HG02623 (cell line): ENCODE results near the gene CCDC178.
A peak's percentile ranks its signal among the peaks of the same experiment; 100 is the strongest.
"Not testable (repeated sequence)": the region's sequence is repeated elsewhere in the genome, so short reads cannot be mapped to it uniquely, and the experiment has no call there.

Experiments used
- ATAC-seq: cut with Tn5 transposase; IDR thresholded peaks from one replicate; pipeline ENCODE4 v1.9.1; 2021; ENCODE audit warnings: moderate library complexity; ENCODE audit not compliant: unreplicated experiment

CCDC178 gene

DNA sequence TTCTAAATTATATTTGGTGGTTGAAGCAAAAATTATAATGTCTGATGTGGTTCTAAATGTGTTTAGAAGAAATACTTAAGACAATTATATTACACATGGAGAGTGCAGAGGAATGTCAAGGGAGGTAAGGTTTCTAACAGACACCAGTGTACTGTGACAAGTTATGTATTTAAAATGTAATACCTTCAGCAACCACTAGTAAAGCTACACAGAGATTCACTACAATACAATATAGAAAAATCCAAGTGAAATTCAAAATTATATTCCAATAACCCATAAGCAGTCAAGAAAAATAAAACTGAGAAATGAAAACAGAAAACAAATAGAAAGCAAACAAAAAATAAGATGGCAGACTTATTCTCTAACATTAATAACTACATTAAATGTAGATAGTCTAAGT, 418.2 kb downstream of the CCDC178 start:
- ATAC-seq = no peak

DNA sequence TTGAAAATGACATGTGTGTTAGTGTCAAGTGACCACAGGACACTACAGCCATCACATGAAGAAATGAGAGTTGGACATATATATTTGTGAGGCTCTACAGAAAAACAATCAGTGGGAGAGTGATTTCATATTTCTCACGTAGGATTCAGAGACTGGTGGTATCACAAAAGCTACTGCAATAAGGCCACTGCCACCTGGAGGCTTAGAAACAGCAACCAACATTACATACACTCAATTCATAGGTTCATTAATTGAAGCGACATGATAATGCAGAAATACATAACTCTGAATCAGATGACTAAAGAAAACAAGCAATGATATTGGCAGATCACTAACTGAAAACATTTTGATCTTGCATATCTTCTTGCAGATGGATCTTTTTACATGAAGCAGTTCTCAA, 419.6 kb downstream of the CCDC178 start:
- ATAC-seq = no peak

DNA sequence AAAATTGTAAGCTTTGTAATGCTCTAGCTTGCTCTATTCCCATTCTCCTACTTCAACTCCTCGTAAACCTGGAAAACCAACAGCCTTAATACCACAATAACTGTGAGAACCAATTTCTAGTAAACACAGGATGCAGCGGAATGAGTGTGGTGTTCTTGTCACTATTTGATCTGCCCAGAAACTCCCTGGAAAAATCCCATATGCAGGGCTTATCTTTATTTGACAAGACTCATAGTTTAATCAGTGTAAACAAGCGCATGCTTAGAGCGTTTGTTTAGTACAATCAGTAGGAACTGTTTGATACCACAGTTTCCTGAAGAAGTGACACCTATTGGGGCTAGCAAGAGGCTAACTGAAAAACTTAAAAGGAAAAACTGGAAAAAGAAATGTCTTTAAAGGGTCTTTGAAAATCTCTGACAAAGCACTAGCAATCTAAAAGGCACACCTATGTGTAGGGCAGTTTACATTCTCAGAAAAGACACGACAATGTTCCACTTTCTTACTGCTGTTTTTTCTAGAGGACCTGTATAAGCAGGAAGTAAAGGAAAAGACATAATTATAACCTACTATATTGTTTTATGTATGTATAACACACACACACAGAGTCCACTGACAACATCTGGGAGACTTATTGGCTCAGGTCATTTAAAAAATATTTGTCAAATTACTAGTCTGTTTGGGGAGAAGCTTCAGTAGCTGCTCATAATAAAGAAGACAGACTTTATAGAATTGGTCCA, 426.3 kb downstream of the CCDC178 start:
- ATAC-seq = no peak

DNA sequence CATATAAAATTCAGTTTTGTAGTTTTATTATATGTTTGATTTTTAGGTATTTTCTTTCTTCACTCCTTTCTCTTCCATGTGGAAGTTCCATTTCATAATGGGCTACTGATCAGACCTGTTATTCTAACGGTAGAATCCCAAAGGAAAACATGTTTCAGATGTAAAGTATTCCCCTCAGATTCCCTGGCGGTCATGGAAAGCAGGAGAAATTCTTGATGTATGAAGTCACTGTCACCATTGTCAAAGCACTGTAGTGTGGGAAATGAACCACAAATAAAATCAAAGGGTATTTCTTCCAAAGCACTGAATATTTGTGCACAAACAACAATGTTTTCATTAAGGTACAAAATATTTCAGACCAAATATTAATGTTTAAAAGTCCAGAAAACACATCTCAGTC, 430.4 kb downstream of the CCDC178 start:
- ATAC-seq = no peak

DNA sequence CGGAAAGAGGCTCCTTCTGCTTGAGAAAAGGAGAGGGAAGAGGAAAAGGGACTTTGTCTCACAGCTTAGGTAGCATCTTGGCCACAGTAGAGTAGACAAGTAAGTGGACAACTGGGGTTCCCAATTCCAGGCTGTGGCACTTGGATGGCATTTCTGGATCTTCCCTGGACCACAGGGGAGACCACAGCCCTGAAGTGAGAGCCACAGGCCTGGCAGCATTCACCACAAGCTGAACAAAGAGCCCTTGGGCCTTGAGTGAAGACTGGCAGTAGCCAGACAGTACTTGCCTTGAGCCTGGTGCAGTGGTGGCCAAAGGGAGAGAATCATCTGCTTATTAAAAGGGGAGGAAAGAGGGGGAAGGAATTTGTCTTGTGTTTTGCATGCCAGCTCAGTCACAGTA, 441.6 kb downstream of the CCDC178 start:
- ATAC-seq = no peak

DNA sequence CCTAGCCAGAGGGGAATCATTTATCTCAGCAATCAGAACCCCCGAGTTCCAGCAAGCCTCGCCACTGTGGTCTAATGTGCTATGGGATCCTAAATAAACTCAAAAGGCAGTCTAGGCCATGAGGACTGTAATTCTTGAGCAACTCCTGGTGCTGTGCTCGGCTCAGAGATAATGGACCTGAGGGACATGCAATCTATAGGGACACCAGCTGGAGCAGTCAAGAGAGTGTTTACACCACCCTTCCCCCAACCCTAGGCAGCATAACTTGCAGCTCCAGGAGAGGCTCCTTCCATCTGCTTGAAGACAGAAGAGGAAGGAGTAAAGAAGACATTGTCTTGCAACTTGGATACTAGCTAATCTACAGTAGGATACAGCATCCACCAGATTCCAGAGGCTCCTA, 442.2 kb downstream of the CCDC178 start:
- no peak for ATAC-seq

DNA sequence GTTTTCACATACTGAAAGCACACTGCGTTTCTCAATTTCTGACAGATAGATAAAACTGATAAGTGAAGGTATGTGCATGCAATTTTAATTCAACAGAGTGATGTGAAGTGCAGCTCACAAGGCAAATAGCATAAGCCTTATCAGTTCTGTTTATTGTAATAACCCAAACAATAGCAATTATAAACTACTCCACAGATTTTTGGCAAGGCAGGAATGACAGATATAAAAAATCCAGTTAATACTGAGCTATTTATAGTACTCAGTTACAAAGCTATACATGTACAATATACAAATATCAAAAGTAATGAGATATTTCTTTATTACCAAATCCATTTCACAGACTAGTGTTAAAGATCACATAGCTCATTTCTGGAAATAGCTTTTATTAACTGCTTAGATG, 456.8 kb downstream of the CCDC178 start:
- ATAC-seq = no peak

DNA sequence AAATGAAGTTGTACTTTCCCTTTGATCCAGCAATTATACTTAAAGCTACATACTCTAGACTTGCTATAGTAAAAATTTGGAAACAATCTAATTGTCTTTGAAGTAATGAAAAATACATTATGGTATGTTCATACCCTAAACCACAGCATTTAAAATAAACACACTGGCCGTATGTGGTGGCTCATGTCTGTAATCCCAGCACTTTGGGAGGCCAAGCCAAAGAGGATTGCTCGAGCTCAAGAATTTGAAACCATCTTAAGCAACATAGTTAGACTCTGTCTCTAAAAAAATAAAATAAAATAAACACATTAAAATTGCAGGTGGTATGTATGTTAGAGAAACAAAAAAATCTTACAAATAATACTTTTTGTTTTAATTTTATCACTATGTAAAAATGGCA, 459.6 kb downstream of the CCDC178 start:
- ATAC-seq = no peak

DNA sequence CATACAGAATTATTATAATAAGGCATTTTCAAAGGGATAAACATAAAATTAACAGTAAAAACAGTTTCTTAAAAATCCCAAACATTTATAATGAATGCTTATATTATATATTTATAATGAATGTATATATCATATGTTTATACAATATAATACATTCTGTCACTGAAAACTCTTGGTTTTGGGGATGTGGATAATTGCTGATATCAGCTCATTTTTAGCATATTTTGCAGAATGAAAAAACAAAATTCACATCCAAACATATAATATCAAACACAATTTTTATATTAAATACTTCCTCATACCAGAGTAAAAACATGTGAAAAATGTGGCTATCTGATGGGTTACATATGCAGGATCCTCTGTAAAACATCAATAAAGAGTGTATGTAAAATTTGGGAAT, 465.0 kb downstream of the CCDC178 start:
- no peak for ATAC-seq

DNA sequence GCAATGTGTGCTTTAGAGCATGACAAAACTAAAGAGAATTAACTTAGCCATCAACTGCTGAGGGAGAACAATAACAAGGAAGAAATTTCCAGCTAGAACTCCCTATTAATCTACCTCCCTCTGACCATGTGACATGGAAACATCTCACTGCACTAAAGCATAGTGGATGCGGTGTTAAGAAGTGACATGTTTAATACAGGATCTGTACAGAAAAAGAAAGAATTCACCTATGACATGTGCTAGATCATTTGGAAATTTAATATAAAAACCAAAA, 465.4 kb downstream of the CCDC178 start:
- ATAC-seq = no peak

DNA sequence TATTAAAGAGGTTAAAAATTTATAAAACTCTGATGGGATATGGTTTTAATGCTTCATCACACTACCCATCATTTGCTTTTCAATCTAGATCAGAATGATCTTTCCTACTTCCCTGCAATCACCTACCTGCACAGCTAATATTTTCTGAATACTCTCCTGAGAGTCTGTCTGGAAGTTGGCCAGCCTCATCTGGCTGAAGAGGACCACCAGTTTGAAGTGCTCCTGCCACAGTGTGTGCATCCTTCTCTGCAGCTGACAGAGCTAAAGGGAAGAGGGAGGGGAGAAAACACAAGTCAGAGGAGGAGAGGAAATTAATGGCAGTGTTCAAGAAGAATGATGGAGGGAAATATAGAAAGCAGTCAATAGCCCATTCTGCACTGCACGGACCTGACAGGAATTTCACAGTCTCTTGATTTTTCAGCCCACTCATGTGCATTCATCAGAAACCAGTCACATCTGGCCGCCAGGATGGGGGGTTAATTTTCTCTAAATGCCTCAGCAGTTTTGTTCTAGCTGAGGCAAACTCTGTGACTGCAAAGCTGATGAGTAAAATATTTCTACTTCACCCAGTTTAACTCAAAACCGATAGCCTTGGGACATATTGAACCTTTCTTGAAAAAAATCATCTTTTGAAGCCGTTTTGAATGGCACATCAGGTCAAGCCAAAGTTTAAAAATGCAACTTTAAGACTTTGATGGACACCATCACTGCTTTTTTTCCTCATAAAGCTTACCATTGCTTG, 465.9 kb downstream of the CCDC178 start:
- peak; percentile 94 for ATAC-seq

DNA sequence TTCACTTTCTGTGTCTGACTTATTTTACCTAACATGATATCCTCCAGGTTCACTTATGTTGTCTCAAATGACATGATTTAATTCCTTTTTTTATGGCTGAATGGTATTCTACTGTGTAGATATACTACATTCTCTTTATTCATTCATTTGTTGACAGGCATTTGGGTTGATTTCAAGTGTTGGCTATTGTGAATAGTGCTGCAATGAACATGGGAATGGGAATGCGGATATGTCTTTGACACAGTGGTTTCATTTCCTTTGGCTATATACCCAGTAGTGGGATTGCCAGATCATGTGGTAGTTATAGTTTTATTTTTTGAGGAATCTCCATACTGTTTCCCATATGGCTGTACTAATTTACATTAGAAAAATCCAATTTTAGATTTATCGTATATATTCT, 472.3 kb downstream of the CCDC178 start:
- ATAC-seq = no peak

DNA sequence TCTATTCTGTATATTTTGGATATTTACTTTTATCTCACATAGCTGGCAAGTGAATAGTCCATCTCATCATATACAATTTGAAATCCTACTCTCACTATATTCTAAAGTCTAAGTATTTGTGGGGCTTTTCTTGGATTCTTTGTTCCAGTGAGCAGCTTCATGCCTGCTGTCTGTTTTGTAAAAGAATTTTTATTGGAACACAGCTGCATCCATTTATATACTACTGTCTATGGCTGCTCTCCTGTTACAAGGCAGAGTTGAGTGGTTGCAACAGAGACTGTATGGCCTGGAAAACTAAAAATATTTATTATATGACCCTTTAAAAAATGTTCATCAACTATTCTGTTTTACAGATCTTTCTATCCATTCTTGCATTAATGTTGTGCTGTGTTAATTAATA, 474.4 kb downstream of the CCDC178 start:
- ATAC-seq = no peak

DNA sequence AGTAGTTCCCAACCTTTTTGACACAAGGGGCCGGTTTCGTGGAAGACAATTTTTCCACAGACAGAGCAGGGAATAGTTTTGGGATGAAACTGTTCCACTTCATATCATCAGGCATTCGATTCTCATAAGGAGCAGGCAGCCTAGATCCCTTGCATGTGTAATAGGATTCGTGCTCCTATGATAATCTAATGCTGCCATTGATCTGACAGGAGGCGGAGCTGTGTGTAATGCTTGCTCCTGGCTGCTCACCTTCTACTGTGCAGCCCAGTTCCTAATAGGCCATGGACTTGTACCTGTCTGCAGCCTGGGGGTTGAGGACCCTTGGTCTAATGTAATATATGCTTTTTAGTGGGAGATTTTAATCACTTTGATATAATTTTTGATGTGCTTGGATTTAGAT, 479.0 kb downstream of the CCDC178 start:
- ATAC-seq = no peak

DNA sequence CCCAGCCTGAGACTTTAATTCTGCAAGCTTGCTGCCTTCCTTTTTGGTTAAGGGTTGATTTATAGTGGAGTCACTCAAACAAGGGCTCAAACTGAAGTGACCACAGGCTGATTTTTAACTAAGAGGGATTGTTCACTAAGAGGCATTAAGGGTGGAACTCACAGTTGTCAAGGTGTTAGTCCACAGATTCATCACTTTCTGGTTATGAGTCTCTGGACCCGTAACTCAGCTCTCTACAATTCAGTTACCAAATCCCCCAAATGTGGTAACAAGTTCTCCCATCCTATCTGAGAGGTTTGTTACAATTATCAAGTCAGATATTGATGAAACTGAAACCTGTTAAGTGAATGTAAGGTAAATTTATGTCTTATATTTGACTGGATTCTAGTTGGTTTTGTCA, 481.8 kb downstream of the CCDC178 start:
- peak; percentile 74 for ATAC-seq

DNA sequence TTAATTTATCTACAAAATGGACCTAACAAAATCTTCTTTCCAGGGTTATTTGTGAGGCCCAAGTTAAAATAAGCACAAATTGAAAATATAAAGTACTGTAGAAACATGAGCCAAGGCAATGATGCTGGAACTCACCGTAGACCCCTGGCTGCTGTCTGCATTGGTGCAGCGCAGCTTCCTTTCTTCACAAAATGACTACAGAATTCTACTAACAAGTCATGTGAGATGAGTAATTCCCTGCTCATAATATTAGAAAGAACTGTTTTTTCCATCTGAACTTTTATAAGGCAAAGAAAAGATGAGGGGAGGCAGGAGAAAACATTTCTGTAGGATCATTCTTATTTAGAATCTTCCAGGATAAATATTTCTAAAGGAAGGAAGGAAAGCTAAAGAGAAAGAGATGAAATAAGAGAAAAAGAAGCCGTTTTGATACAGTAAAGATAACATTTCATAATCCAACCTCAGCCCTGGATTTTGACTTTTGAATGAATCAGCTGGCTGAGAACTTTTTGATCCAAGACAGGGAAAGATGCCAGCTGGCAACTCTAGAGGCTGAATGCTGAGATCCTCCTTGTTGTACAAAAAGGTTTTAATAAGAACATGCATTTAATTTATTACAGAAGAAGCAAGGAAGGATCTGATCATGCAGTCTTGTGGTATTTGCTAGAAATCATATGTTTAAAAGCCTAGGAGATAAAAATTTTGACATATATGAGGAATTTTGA, 483.8 kb downstream of the CCDC178 start:
- ATAC-seq = no peak

DNA sequence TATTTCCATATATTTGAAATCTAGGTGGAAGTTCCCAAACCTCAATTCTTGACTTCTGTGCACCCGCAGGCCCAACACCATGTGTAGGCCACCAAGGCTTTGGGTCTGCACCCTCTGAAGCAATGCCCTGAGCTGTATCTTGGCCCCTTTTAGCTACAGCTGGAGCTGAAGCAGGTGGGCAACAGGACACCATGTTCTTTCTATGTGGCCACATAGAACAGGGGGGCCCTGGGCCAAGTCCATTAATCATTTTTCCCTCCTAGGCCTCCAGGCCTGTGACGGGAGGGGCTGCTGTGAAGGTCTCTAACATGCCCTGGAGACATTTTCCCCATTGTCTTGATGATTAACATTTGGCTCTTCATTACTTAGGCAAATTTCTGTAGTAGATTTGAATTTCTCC, 488.2 kb downstream of the CCDC178 start:
- ATAC-seq = not testable (repeated sequence)

DNA sequence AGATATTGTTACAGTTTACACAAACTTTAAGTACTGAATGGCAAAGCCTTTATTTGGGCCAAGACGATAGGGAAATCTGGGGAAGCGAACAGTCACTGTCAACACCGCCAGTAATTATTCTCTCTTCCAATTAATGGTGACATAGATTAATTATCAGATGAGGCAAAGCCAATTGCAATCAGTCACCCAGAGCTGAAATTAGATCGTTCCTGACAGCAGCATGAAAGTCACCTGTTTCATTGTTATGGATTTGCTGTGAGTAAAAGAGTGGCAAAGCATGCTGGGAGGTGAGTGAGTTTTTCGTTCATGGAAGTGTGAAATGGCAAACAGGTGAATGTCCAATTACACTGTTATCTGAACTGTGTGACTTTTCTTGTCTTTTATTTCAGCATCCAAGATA, 502.9 kb downstream of the CCDC178 start:
- no peak for ATAC-seq

DNA sequence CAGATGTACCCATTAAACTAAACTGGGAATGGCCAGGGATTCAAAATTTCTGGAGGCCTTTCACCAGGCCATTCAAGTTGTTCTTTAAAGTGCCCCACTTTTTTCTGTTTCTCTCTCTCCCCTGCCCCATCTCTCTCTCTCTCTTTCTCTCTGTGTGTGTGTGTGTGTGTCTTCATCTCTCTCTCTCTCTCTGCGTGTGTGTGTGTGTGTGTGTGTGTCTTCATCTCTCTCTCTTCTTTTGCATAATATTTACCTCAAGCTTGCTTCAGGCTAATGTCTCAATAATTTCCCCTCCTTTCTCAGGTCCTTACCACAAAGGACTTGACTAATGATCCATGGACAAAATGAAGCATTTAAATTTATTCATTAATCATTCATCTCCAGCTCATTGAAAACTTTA, 503.5 kb downstream of the CCDC178 start:
- ATAC-seq = no peak

DNA sequence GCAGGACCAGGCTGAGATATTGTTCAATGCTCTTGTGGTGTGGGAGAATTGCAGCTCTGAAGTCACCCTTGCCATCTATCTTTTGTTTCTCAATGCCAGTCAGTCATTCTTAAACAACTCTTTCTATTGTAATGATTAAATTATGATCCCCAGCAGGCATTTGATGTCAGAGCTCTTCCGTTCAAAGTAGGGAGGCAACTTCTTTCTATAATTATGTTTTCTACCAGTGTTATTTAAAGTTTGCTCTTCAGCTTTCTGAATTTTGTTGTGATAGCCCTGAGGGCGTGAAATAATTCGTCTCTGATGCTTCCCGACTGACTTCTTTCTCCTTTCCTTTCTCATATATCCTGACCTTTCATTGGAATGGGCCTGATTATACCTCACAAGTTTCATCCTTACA, 506.3 kb downstream of the CCDC178 start:
- ATAC-seq = no peak

DNA sequence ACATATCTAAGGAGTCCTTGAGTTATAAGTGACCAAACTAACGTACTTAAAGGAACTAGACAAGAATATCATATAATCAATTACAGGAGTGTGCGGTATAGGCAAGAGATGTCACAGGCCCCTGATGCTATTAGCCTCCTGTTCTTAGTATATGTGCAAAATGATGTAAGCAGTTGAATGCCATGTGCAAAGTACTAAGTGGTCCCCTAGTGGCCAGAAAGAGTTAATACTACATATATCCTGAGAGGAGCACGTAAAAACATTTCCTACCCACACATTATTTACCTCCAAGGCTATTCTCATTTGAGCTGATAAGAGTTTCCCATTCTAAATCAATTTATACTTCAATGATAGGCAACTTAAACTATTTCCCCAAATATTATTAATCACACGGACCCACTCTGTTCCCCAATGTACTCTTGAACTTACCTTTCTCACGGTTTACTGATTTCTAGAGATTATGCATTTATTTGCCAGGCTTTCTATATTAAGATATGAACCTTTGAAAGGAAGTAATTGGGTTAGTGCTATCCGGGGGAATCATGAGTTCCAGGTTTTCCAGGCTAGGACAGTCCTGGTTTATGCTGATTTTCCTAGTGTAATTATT, 509.7 kb downstream of the CCDC178 start:
- peak; percentile 100 for ATAC-seq

DNA sequence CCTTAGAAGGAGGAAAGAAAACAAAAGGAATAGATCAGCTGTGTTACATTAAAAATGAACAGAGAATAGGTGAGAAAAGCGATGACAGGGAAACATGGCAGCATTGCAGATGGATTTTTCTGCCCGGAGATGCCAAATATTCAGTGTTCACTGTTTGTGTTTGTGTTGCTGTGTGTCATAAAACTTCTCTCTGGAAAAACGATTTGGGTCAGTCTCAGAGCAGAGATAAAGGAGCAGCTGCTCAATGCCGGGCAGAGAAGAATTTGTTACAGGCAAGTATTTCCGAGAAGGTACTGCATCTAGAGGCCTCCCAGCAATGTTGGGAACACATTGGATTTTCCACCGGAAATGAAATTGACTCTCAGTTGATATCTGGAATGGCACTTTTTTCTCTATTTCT, 511.3 kb downstream of the CCDC178 start:
- ATAC-seq = no peak
